A673 (cell line): ENCODE measurements around the gene EEF1AKMT3. TPM values are rescaled to one million over a fixed set of nuclear protein-coding genes. Genes with fewer than 3 reads are reported as not detected.

ENCODE experiments used
- BruUV-seq: library from RNA; stranded (reverse); fragments of 400-500 nt; replicated peaks from 2 replicates; lab custom pipeline; 2021; lab: Mats Ljungman, UMichigan
- CTCF ChIA-PET: fragments of 300-600 bp; sonication (Branson Sonifier 250); formaldehyde crosslinking; loops from one replicate; lab custom pipeline; 2022; ENCODE audit warnings: antibody characterized with exemption; lab: Charles Lee
- POLR2A ChIA-PET: fragments of 300-600 bp; sonication (Branson Sonifier 250); formaldehyde crosslinking; loops from one replicate; lab custom pipeline; 2022; ENCODE audit warnings: antibody characterized with exemption; ENCODE audit not compliant: low non-redundant PET; lab: Charles Lee
- DNase-seq: peaks from one replicate; pipeline ENCODE4 v3.0.0-alpha.2; 2015; ENCODE audit warnings: low spot score
- H3K27ac ChIP-seq: fragments of 200-600 bp; sonication (generic); 2 replicates; pipeline ENCODE4 v1.5.1; 2016; ENCODE audit warnings: mixed run types, low read depth, mild to moderate bottlenecking, mixed read lengths, antibody characterized with exemption, low read length; ENCODE audit not compliant: poor library complexity, severe bottlenecking
- H3K27me3 ChIP-seq: fragments of 200-600 bp; sonication (generic); replicated peaks from 2 replicates; pipeline ENCODE4 v1.6.1; 2017; ENCODE audit warnings: mixed run types, low read depth, mild to moderate bottlenecking, mixed read lengths, antibody characterized with exemption, low read length; ENCODE audit not compliant: insufficient read depth, poor library complexity
- H3K36me3 ChIP-seq: fragments of 200-600 bp; sonication (generic); 2 replicates; pipeline ENCODE4 v1.6.1; 2016; ENCODE audit warnings: mixed run types, mild to moderate bottlenecking, mixed read lengths, antibody characterized with exemption, low read length; ENCODE audit not compliant: insufficient read depth, poor library complexity, severe bottlenecking
- H3K4me1 ChIP-seq: fragments of 200-600 bp; sonication (generic); 2 replicates; pipeline ENCODE4 v1.6.1; 2017; ENCODE audit warnings: mixed run types, mild to moderate bottlenecking, mixed read lengths, antibody characterized with exemption, low read length; ENCODE audit not compliant: insufficient read depth, poor library complexity, severe bottlenecking
- H3K4me3 ChIP-seq: fragments of 200-600 bp; sonication (generic); 2 replicates; pipeline ENCODE4 v1.5.1; 2016; ENCODE audit warnings: low read depth, mixed run types, mild to moderate bottlenecking, mixed read lengths, low read length; ENCODE audit not compliant: poor library complexity, severe bottlenecking
- H3K9me3 ChIP-seq: fragments of 200-600 bp; sonication (generic); 2 replicates; pipeline ENCODE4 v1.6.1; 2016; ENCODE audit warnings: mixed run types, low read depth, mild to moderate bottlenecking, mixed read lengths, antibody characterized with exemption, low read length; ENCODE audit not compliant: poor library complexity, severe bottlenecking
- CTCF ChIP-seq: fragments of 300-800, 200-600 bp; sonication (generic); conservative IDR thresholded peaks from 2 replicates; pipeline ENCODE4 v1.5.1; 2017; ENCODE audit warnings: low read depth, mild to moderate bottlenecking, antibody characterized with exemption, low read length, moderate library complexity, mixed read lengths
- EZH2 ChIP-seq: fragments of 200-600 bp; sonication (generic); IDR thresholded peaks from 2 replicates; pipeline ENCODE4 v1.6.1; 2017; ENCODE audit warnings: borderline replicate concordance, low read depth, mild to moderate bottlenecking, mixed read lengths, antibody characterized with exemption, low read length; ENCODE audit not compliant: poor library complexity, severe bottlenecking
- intact Hi-C: fragments of 100-400 bp; cut with micrococcal nuclease; formaldehyde crosslinking; loops from one replicate; pipeline ENCODE4 v1.10.0; 2022; ENCODE audit not compliant: unreplicated experiment
- total RNA-seq: library from RNA; stranded (reverse); gene quantifications from 2 replicates; pipeline ENCODE4 v1.2.3, GENCODE V29; 2021

The EEF1AKMT3 gene
- total RNA-seq, 1 experiment from 2014 or later = 5.3 TPM

GRCh38 chr12:57797933-57798332 lies 25.5 kb downstream of the EEF1AKMT3 start:
- no peak overlapping the region for H3K4me3 ChIP-seq
- H3K27me3 ChIP-seq = no peaks in the 10 kb centered on the region
- DNase-seq = no peak
- H3K36me3 ChIP-seq = peaks cover 32% of the 10 kb centered on the region
- TF ChIP-seq CTCF = no peak
- TF ChIP-seq EZH2 = no peak
- ChIA-PET CTCF (no interaction called here), POLR2A (no interaction called here)
- H3K4me1 ChIP-seq = no peaks in the 10 kb centered on the region
- no TSS peak for BruUV-seq
- intact Hi-C loops = no loop called here
- no peaks in the 10 kb centered on the region for H3K9me3 ChIP-seq
- no peak overlapping the region for H3K27ac ChIP-seq

- BruUV-seq = no TSS peak
- Histone ChIP-seq H3K4me1 (no peaks in the 10 kb centered on the region), H3K27ac (no peak overlapping the region), H3K9me3 (no peaks in the 10 kb centered on the region), H3K27me3 (no peaks in the 10 kb centered on the region), H3K4me3 (no peak overlapping the region), H3K36me3 (peaks cover 19% of the 10 kb centered on the region)
- TF ChIP-seq CTCF = no peak
- no peak for TF ChIP-seq EZH2
- intact Hi-C loops = no loop called here
- DNase-seq = no peak
- ChIA-PET CTCF (no interaction called here), POLR2A (no interaction called here)
Measured at GRCh38 chr12:57800965-57801364, 28.6 kb downstream of the EEF1AKMT3 start.

GRCh38 chr12:57802607-57803006 lies 30.2 kb downstream of the EEF1AKMT3 start:
- no peak for DNase-seq
- no peak for TF ChIP-seq EZH2
- TF ChIP-seq CTCF = no peak
- Histone ChIP-seq H3K4me3 (no peak overlapping the region), H3K27me3 (no peaks in the 10 kb centered on the region), H3K9me3 (no peaks in the 10 kb centered on the region), H3K36me3 (peaks cover 6% of the 10 kb centered on the region), H3K4me1 (no peaks in the 10 kb centered on the region), H3K27ac (no peak overlapping the region)
- ChIA-PET POLR2A (no interaction called here), CTCF (interaction anchor here (1.5 kb wide), 1 partner anchor 20 kb away, joined by 4 read pairs; the partner anchor contains the start of gene TSFM)
- BruUV-seq = no TSS peak
- intact Hi-C loops = loop anchor here (1.0 kb wide), 1 partner anchor 103 kb away; no protein-coding TSS in a partner anchor
